Measurements from ENCODE around the gene GKAP1. TPM values are rescaled to one million over a fixed set of nuclear protein-coding genes. Genes with fewer than 3 reads are reported as not detected.
A peak's percentile ranks its signal among the peaks of the same experiment; 100 is the strongest.
"Not testable (repeated sequence)": the region's sequence is repeated elsewhere in the genome, so short reads cannot be mapped to it uniquely, and the experiment has no call there.

The GKAP1 gene
- total RNA-seq, 2 donors from 2014 or later = 3.8 to 6.2 TPM

- no peaks in the 10 kb centered on the region for H3K9me3 ChIP-seq
- no peak for TF ChIP-seq CTCF (IDR thresholded peaks at IDR 0.05)
- H3K36me3 ChIP-seq = no peaks in the 10 kb centered on the region
- peak overlapping the region; percentile 99 to 100 for H3K27ac ChIP-seq
- DNase-seq (ENCODE audit: low spot score) (peak; percentile 45), ATAC-seq (ENCODE audit: insufficient number of reproducible peaks, low FRiP score, low read depth) (peak; percentile 59)
- H3K4me3 ChIP-seq = peak overlapping the region; percentile 99
- H3K27me3 ChIP-seq (replicated peaks; ENCODE audit: insufficient read depth) = no peaks in the 10 kb centered on the region
- H3K4me1 ChIP-seq (ENCODE audit: control insufficient read depth in 1 of 2, low read depth in 2 of 2) = peaks cover 26 to 30% of the 10 kb centered on the region in 2 donors
Observed at GRCh38 chr9:83707518-83707767, 110.1 kb downstream of the GKAP1 start.

- Histone ChIP-seq H3K27ac (peak overlapping the region; percentile 99 to 100), H3K4me3 (peak overlapping the region; percentile 99), H3K27me3 (replicated peaks; ENCODE audit: insufficient read depth) (no peaks in the 10 kb centered on the region), H3K4me1 (ENCODE audit: control insufficient read depth in 1 of 2, low read depth in 2 of 2) (peaks cover 30% of the 10 kb centered on the region in 2 donors), H3K9me3 (no peaks in the 10 kb centered on the region), H3K36me3 (no peaks in the 10 kb centered on the region)
- DNase-seq (ENCODE audit: low spot score) (peak; percentile 3), ATAC-seq (ENCODE audit: insufficient number of reproducible peaks, low FRiP score, low read depth) (no peak)
- no peak for TF ChIP-seq CTCF (IDR thresholded peaks at IDR 0.05)
Observed at GRCh38 chr9:83706676-83707517, 110.7 kb downstream of the GKAP1 start.

GRCh38 chr9:83705219-83705651, 112.3 kb downstream of the GKAP1 start:
- H3K4me3 ChIP-seq; H3K36me3 ChIP-seq; H3K9me3 ChIP-seq; ATAC-seq (ENCODE audit: insufficient number of reproducible peaks, low FRiP score, low read depth); H3K27ac ChIP-seq; DNase-seq (ENCODE audit: low spot score); H3K27me3 ChIP-seq (replicated peaks; ENCODE audit: insufficient read depth): not testable (repeated sequence)
- H3K4me1 ChIP-seq (ENCODE audit: control insufficient read depth in 1 of 2, low read depth in 2 of 2) = peaks cover 42 to 43% of the 10 kb centered on the region in 2 donors

- H3K4me1 ChIP-seq (ENCODE audit: control insufficient read depth in 1 of 2, low read depth in 2 of 2) = peaks cover 41 to 52% of the 10 kb centered on the region in 2 donors
- H3K36me3 ChIP-seq = no peaks in the 10 kb centered on the region
- no peak for TF ChIP-seq CTCF (IDR thresholded peaks at IDR 0.05)
- H3K4me3 ChIP-seq = peak overlapping the region; percentile 6
- H3K27me3 ChIP-seq (replicated peaks; ENCODE audit: insufficient read depth) = no peaks in the 10 kb centered on the region
- H3K9me3 ChIP-seq = no peaks in the 10 kb centered on the region
- DNase-seq (ENCODE audit: low spot score) (no peak), ATAC-seq (ENCODE audit: insufficient number of reproducible peaks, low FRiP score, low read depth) (no peak)
- H3K27ac ChIP-seq = peak overlapping the region; percentile 1 to 53
Observed at GRCh38 chr9:83701769-83702168, 115.8 kb downstream of the GKAP1 start.

GRCh38 chr9:83701286-83701685, 116.3 kb downstream of the GKAP1 start:
- no peaks in the 10 kb centered on the region for H3K36me3 ChIP-seq
- no peaks in the 10 kb centered on the region for H3K9me3 ChIP-seq
- H3K4me1 ChIP-seq (ENCODE audit: control insufficient read depth in 1 of 2, low read depth in 2 of 2) = peaks cover 38 to 54% of the 10 kb centered on the region in 2 donors
- H3K4me3 ChIP-seq = peak overlapping the region; percentile 6
- DNase-seq (ENCODE audit: low spot score) (no peak), ATAC-seq (ENCODE audit: insufficient number of reproducible peaks, low FRiP score, low read depth) (no peak)
- no peaks in the 10 kb centered on the region for H3K27me3 ChIP-seq (replicated peaks; ENCODE audit: insufficient read depth)
- peak overlapping the region in 1 of 2 donors; percentile 53 for H3K27ac ChIP-seq
- TF ChIP-seq CTCF (IDR thresholded peaks at IDR 0.05) = no peak
